HUES48 (cell line): ENCODE results near the gene BZW1.
"Not testable (repeated sequence)": the region's sequence is repeated elsewhere in the genome, so short reads cannot be mapped to it uniquely, and the experiment has no call there.

ENCODE experiments used
- H3K27ac ChIP-seq: one replicate; pipeline ENCODE4 v1.7.0; 2013; ENCODE audit warnings: low read depth, low read length, inconsistent platforms
- H3K27me3 ChIP-seq: 2 replicates; pipeline ENCODE4 v1.6.1; 2013; ENCODE audit warnings: mild to moderate bottlenecking, low read length; ENCODE audit not compliant: control insufficient read depth, insufficient read depth
- H3K36me3 ChIP-seq: 2 replicates; pipeline ENCODE4 v1.6.1; 2013; ENCODE audit warnings: low read length; ENCODE audit not compliant: control insufficient read depth, insufficient read depth
- H3K4me1 ChIP-seq: 2 replicates; pipeline ENCODE4 v1.6.1; 2013; ENCODE audit warnings: mild to moderate bottlenecking, low read length; ENCODE audit not compliant: control insufficient read depth, insufficient read depth
- H3K4me3 ChIP-seq: 2 replicates; pipeline ENCODE4 v1.5.1; 2013; ENCODE audit warnings: mild to moderate bottlenecking, low read depth, low read length
- H3K9ac ChIP-seq: 2 replicates; pipeline ENCODE4 v1.6.1; 2013; ENCODE audit warnings: mild to moderate bottlenecking, low read depth, low read length, moderate library complexity
- H3K9me3 ChIP-seq: 2 replicates; pipeline ENCODE4 v1.6.1; 2013; ENCODE audit warnings: low read length; ENCODE audit not compliant: control insufficient read depth, insufficient read depth

BZW1 gene

DNA sequence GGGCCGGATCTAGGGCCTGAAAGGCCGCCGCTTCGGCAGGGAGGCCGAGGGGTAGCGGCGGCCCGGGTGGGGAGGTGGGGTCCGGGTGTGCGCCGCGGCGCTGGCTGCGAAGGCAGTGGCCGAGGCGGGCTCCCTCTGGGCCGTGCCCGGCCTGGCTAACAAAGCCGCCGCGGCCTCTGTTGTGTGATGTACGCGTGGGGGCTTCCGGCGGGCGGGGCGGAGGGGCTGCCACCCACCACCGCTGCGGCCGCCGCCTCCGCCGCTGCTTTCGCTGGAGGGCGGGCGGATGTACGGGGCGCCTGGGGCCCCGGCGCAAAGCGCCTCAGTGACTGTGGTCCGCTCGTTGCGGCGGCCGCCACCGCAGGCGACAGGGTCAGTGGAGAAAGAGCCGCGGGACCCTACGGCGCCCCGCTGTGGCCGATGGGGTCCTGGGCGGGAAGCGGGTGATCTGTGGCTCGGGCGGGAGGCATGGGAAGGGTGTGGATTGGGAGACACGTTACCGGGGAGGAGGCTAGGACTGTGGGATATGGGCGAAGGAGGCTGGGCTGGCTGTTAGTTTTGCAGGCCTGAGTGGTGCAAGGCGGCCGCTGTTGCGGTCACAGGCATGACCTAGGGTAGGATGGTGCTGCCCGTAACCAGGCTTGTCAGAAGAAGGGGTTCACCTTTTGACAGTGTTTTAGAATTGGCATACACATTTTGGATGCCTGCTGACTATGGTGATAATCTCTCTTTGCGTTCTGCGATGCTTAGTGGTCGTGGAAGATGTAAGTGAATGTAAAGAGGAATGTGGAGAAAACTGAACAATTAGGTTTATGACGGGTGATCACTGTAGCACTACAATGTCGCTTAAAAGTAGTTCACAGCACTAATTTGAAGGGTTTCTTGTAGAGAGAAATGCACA, 662 bp downstream of the BZW1 start:
- no peaks in the 10 kb centered on the region for H3K27me3 ChIP-seq
- peak overlapping the region; percentile 98 for H3K4me3 ChIP-seq
- H3K9me3 ChIP-seq: no peaks in the 10 kb centered on the region
- H3K4me1 ChIP-seq: peaks cover 14% of the 10 kb centered on the region
- H3K9ac ChIP-seq: peak overlapping the region; percentile 100
- peak overlapping the region; percentile 97 for H3K27ac ChIP-seq
- peaks cover 46% of the 10 kb centered on the region for H3K36me3 ChIP-seq

DNA sequence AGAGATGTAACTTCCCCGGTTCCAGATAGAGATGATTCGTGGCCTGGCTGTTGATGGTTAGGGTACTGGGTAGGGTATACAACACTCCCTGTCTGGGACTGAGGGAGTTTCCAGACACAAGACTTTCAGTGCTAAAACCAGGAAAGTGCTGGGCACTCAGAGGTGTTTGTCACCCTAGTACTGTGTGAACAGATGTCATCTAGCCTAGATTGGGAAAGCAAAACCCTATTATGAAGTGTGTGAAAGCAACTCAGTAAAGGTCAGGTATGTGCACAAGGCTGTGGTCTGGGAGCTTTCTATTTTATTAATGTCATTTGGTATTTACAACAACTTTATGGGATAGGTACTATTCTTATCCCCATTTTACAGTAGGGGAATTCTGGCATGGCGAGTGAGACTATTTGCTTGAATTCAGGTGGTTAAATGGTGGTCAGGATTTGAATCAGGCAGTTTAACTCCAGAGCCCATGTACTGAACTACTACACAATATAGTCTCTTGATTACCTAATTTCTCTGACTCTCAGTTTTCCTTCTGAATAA, 2.6 kb downstream of the BZW1 start:
- Histone ChIP-seq H3K27me3 (no peaks in the 10 kb centered on the region), H3K4me1 (peaks cover 14% of the 10 kb centered on the region), H3K9me3 (no peaks in the 10 kb centered on the region), H3K4me3 (no peak overlapping the region), H3K27ac (no peak overlapping the region), H3K9ac (no peak overlapping the region), H3K36me3 (peaks cover 66% of the 10 kb centered on the region)

DNA sequence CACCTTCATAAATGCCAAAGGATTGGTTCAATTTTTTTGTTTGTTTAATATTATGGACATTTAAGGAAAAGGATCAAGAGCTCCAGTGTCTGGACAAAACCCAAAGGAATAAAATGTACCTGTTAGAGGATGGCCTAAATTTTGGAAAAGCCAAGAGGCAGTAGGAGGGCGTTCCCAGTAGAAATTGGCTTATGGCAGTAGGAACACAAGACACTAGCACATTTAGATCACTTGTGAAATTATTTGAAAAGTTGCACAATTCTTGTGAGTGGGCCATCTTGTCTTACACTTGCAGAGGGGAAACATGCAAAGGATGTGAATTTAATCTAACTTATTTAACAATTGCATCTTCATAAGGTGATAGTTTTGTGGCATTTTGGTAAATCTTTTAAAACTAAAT, 3.2 kb downstream of the BZW1 start:
- peaks cover 14% of the 10 kb centered on the region for H3K4me1 ChIP-seq
- peaks cover 71% of the 10 kb centered on the region for H3K36me3 ChIP-seq
- H3K27ac ChIP-seq: no peak overlapping the region
- H3K9ac ChIP-seq: no peak overlapping the region
- no peak overlapping the region for H3K4me3 ChIP-seq
- H3K27me3 ChIP-seq: no peaks in the 10 kb centered on the region
- H3K9me3 ChIP-seq: no peaks in the 10 kb centered on the region

DNA sequence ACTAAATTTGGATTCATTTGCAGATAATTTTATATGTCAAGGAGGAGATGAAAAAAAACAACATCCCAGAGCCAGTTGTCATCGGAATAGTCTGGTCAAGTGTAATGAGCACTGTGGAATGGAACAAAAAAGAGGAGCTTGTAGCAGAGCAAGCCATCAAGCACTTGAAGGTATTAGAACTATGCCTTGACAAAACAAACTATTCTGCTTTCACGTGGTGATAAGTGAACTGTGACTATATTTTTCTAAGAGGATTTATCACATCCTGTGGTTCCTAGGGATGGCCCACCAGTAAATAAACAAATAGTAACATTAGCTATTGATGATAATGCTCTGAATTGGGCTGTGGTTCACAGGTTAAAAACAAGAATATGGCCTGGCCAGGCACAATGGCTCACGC, 7.0 kb downstream of the BZW1 start:
- not testable (repeated sequence) for H3K9me3 ChIP-seq, H3K4me1 ChIP-seq, H3K27ac ChIP-seq, H3K4me3 ChIP-seq, H3K27me3 ChIP-seq, H3K9ac ChIP-seq
- H3K36me3 ChIP-seq: peaks cover 84% of the 10 kb centered on the region

DNA sequence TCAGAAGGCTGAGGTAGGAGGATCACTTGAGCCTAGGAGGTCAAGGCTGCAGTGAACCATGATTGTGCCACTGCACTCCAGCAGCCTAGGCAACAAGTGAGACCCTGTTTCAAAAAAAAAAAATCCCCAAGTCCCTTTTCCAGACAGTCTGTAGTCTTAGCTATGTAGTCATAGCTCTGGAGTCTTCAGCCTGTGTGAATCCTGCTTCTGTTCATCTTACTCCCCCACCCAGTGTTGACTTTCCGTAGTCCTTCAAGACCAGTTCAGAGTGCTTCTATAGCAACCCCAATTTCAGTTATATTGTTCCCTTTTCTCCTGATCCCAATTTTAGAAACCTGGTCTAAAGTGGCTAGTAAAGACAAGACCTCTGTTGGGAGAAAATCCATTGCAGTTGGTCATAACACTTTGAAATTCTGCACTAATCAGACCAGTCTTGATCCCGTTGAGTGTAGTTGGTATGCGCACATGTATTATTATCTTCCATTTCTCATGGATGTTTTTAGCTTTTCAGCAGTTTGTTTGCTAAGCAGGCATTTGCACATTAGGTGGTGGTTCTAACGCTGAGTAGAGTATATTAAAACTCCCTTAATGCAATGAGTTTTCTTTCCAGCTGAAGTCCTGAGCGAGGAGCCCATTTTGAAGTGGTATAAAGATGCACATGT, 9.0 kb downstream of the BZW1 start:
- Histone ChIP-seq H3K9me3 (no peaks in the 10 kb centered on the region), H3K36me3 (peaks cover 73% of the 10 kb centered on the region), H3K27me3 (no peaks in the 10 kb centered on the region), H3K4me1 (no peaks in the 10 kb centered on the region), H3K9ac (no peak overlapping the region), H3K4me3 (no peak overlapping the region), H3K27ac (no peak overlapping the region)

DNA sequence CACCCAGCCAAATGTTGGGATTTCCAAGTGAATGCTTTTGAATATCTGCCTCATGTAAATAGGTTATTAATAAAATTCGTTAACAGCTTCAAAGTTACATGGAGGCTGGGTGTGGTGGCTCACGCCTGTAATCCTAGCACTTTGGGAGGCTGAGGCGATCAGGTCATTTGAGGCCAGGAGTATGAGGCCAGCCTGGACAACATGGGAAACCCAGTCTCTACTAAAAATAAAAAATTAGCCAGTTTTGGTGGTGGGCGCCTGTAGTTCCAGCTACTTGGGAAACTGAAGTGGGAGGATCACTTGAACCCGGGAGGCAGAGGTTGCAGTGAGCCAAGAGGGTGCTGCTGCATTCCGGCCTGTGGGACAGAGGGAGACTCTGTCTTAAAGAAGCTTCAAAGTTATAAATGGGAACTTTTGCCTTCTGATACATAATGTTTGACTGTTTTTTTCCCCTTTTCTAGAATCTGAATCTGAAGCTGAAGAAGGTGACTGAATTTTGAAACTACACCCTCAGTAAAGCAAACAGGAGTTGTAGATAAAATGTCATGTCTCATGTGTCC, 10.1 kb downstream of the BZW1 start:
- H3K4me1 ChIP-seq: no peaks in the 10 kb centered on the region
- no peak overlapping the region for H3K9ac ChIP-seq
- no peaks in the 10 kb centered on the region for H3K9me3 ChIP-seq
- peaks cover 62% of the 10 kb centered on the region for H3K36me3 ChIP-seq
- H3K27ac ChIP-seq: no peak overlapping the region
- H3K27me3 ChIP-seq: no peaks in the 10 kb centered on the region
- H3K4me3 ChIP-seq: no peak overlapping the region

DNA sequence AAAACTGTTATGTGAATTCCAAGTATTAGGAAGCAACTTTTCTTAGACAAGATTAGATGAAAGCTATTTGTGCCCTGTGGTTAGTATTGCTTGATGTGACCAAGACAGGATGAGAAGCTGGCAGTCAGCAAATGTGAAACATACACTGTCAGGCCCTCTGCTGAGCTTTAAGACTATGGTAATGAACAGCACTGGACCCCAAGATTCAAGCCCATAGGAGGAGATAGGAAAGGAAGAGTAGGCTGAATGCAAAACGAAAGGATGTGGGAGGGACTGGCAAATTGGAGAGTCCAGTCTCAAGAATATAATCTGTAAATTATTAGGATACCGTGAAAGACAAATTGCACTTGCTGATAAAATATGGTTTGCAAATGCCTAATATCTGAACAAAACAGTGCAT, 16.4 kb downstream of the BZW1 start:
- Histone ChIP-seq H3K9me3 (no peaks in the 10 kb centered on the region), H3K36me3 (peaks cover 9% of the 10 kb centered on the region), H3K27ac (no peak overlapping the region), H3K4me3 (no peak overlapping the region), H3K27me3 (no peaks in the 10 kb centered on the region), H3K4me1 (no peaks in the 10 kb centered on the region), H3K9ac (no peak overlapping the region)

DNA sequence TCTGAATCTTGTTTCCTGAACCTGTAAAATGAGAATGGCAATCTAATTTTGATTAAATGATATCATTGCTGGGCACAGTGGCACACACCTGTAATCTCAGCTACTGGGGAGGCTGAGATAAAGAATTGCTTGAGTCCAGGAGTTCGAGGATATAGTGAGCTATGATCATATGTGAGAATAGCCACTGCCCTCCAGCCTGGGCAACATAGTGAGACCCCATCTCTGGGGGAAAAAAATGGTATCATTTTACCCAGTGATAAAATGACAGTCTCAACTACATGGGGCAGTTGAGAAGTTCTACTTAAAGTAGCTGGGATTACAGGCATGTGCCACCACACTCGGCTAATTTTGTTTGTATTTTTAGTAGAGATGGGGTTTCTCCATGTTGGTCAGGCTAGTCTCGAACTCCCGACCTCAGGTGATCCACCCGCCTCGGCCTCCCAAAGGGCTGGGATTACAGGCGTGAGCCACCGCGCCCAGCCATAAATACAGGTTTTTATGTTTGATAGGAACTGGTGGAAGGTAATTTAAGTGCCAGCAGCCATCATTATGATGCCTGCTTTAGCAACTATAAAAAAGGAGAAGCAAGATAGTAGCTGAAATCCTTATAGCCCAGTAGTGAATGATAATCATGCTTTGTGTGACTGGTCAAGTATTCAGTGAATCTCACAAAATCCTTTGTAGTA, 17.0 kb downstream of the BZW1 start:
- Histone ChIP-seq H3K9ac (no peak overlapping the region), H3K4me3 (no peak overlapping the region), H3K27me3 (no peaks in the 10 kb centered on the region), H3K4me1 (no peaks in the 10 kb centered on the region), H3K9me3 (no peaks in the 10 kb centered on the region), H3K27ac (peak overlapping the region; percentile 33), H3K36me3 (peaks cover 8% of the 10 kb centered on the region)

DNA sequence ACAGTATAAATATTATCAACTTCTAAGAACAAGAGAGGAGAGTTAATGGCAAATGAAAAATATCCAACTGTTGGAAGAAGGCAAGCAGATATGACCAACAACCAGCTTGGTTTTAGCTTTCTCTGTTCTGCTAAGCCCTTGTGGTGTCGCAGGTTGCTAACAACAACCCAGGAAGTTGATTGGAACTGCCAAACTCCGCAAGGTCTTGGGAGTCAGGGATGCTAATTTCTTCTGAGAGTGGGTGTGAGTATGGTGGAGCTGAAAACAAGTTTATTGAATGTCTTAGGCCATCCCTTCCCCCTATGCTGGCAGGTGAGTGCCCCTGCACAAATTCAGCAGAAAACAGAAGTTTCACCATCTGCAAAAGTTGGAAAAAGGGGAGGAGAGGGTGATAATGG, 17.5 kb downstream of the BZW1 start:
- no peaks in the 10 kb centered on the region for H3K4me1 ChIP-seq
- H3K27ac ChIP-seq: peak overlapping the region; percentile 33
- no peaks in the 10 kb centered on the region for H3K27me3 ChIP-seq
- peaks cover 3% of the 10 kb centered on the region; the same call in 1 of the 2 replicates for H3K36me3 ChIP-seq
- no peak overlapping the region for H3K9ac ChIP-seq
- no peak overlapping the region for H3K4me3 ChIP-seq
- H3K9me3 ChIP-seq: no peaks in the 10 kb centered on the region

DNA sequence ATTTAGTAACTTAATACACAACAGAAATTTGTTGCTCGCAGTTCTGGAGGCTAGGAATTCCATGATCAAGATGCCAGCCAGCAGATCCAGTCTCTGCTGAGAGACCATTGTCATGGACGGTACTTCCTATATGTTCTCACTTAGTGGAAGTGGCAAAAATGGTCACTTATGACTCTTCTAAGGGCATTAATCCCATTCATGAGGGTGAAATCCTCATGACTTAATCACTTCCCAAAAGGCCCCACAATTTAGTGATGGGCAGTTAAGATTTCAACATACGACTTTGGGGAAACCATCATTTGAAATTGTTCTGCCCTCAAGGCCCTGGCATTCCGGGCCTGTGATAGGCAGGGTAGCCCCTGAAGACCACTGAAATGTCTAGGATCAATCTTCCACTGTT, 23.0 kb downstream of the BZW1 start:
- Histone ChIP-seq H3K4me1 (0 out of 2 replicates have a peak, but pooled peaks cover 6% of the 10 kb centered on the region), H3K27ac (no peak overlapping the region), H3K27me3 (no peaks in the 10 kb centered on the region), H3K9ac (no peak overlapping the region), H3K36me3 (no peaks in the 10 kb centered on the region), H3K4me3 (no peak overlapping the region), H3K9me3 (peaks cover 10% of the 10 kb centered on the region)
